Measurements from ENCODE around the gene CLEC5A. TPM values are rescaled to one million over a fixed set of nuclear protein-coding genes. Genes with fewer than 3 reads are reported as not detected.

The CLEC5A gene
- total and polyA plus RNA-seq, 2 of the 8 experiments (the other 6 are each of a cell fraction or from before 2014, with no cell fraction given) = not detected

DNA sequence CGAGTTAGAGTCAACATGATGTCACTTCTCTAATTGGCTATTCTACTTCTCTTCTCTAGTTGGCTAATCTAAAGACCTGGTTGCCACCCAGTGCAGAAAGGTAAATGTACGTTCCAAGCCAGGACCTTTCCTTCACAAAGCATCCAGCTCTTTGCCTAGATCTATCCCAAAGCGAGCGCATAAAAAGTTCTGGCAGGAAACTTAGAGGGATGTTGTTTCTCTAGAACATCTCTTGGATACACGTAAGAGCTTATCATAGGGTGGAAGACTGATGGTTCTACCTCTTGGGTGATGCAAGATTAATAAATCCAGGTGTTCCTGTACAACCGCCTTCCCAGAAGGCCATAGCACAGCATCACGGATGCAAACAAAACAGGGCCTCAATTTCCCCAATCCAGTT, 26.9 kb upstream of the CLEC5A start, which contains the start of gene TAS2R38:
TAS2R38 (minus strand) TSS at position 101 of the 400 bp plus-strand sequence; CDS start at position 17, 84 bp downstream.
- POLR2A ChIA-PET (ENCODE audit: partially characterized antibody) = interaction anchor here (1.8 kb wide), 1 partner anchor 8 kb away, joined by 4 read pairs; no protein-coding TSS in a partner anchor
- Histone ChIP-seq H3K9me3 (ENCODE audit: insufficient read depth in 2 of 2, low read depth in 1 of 2, low read length in 1 of 2) (no peaks in the 10 kb centered on the region), H3K9ac (replicated peaks in 1 of 4; ENCODE audit: extremely low read depth in 1 of 4, low read depth in 3 of 4, low read length in 3 of 4) (no peak within 1 kb of the TSS), H3K23me2 (ENCODE audit: low read depth, low read length) (no peaks in the 10 kb centered on the region), H2BK5ac (ENCODE audit: low read depth, low read length) (no peak within 1 kb of the TSS), H4K91ac (replicated peaks; ENCODE audit: insufficient read length, low read length) (no peak within 1 kb of the TSS), H2AK5ac (ENCODE audit: low read depth, low read length) (no peak within 1 kb of the TSS), H2BK15ac (ENCODE audit: low read length) (0 out of 2 replicates have a peak within 1 kb of the TSS, but pooled peaks have one; percentile 6), H3K23ac (ENCODE audit: insufficient read length) (no peak within 1 kb of the TSS), H2BK20ac (ENCODE audit: low read length) (no peak within 1 kb of the TSS), H3K14ac (ENCODE audit: insufficient read length) (no peak within 1 kb of the TSS), H3K18ac (ENCODE audit: extremely low read depth, low read length) (no peak within 1 kb of the TSS), H4K8ac (ENCODE audit: extremely low read depth, insufficient read depth, low read length) (no peak within 1 kb of the TSS), H2BK120ac (replicated peaks; ENCODE audit: low read depth, low read length) (no peak within 1 kb of the TSS), H3K56ac (replicated peaks; ENCODE audit: insufficient read length, low read depth, low read length) (no peak within 1 kb of the TSS), H3K79me1 (ENCODE audit: low read depth, low read length) (no peaks in the 10 kb centered on the region), H4K20me1 (replicated peaks in 1 of 2; ENCODE audit: control insufficient read depth in 1 of 2, insufficient read depth in 2 of 2, low read length in 2 of 2) (no peaks in the 10 kb centered on the region), H3K4ac (replicated peaks; ENCODE audit: insufficient read length, low read depth, low read length) (no peak within 1 kb of the TSS), H3K27me3 (replicated peaks in 1 of 4; ENCODE audit: control insufficient read depth in 3 of 4, extremely low read depth in 1 of 4, insufficient read depth in 3 of 4, low read length in 3 of 4) (no peaks in the 10 kb centered on the region), H3K36me3 (ENCODE audit: control insufficient read depth in 2 of 4, insufficient read depth in 4 of 4, low read length in 3 of 4) (no peaks in the 10 kb centered on the region), H2BK12ac (ENCODE audit: low read depth, low read length) (no peak within 1 kb of the TSS), H2AFZ (ENCODE audit: low read length) (no peak within 1 kb of the TSS), H3K27ac (ENCODE audit: low read depth, low read length) (no peak within 1 kb of the TSS), H3K4me2 (ENCODE audit: insufficient read depth in 1 of 2, low read depth in 2 of 2, low read length in 2 of 2) (no peak within 1 kb of the TSS), H4K5ac (ENCODE audit: insufficient read length, low read depth, low read length) (no peak within 1 kb of the TSS), H3K4me1 (replicated peaks in 1 of 4; ENCODE audit: control insufficient read depth in 3 of 4, insufficient read depth in 4 of 4, low read length in 3 of 4) (no peaks in the 10 kb centered on the region; a peak in 1 of 7 replicates), H3K4me3 (ENCODE audit: extremely low read depth in 1 of 4, insufficient read depth in 2 of 4, low read depth in 3 of 4, low read length in 4 of 4) (no peak within 1 kb of the TSS), H3K79me2 (ENCODE audit: control insufficient read depth in 1 of 2, insufficient read depth in 2 of 2, low read length in 2 of 2) (no peaks in the 10 kb centered on the region)
- TF ChIP-seq HDAC6 (IDR thresholded peaks at IDR 0.05; ENCODE audit: low read depth, low read length) = no peak
- FAIRE-seq (no peak), DNase-seq (ENCODE audit: low read depth in 1 of 2, low spot score in 2 of 2) (no peak)
- 82% methylated on average over 7 of the region's 7 CpGs; no CpG with 5 or more reads in 1 of the 2 experiments for WGBS, 2 experiments (ENCODE audit: extremely low coverage in 1 of 2, insufficient coverage in 1 of 2, insufficient read length in 1 of 2, insufficient replicate concordance in 2 of 2, low coverage in 1 of 2, low lambda C conversion rate in 2 of 2, missing lambda C conversion rate in 1 of 2)
- CTCF ChIA-PET (ENCODE audit: partially characterized antibody) = interaction anchor here (1.0 to 6.0 kb wide), 14 partner anchors 36 to 347 kb away, joined by 3 to 82 read pairs (median 5); partner anchors contain the start of gene OR9A4
